Type B pancreatic cell (in vitro differentiated cells): ENCODE results near the gene GRIA1. TPM values are rescaled to one million over a fixed set of nuclear protein-coding genes. Genes with fewer than 3 reads are reported as not detected.

Experiments used
- DNase-seq: peaks from one replicate; pipeline ENCODE4 v3.0.0; 2021; ENCODE audit warnings: mixed read lengths; ENCODE audit not compliant: unreplicated experiment; ENCODE audit errors: extremely low spot score
- H3K27ac Mint-ChIP-seq: 2 replicates; pipeline ENCODE4 v1.8.0; 2021; ENCODE audit warnings: mild to moderate bottlenecking, mixed read lengths
- H3K27me3 Mint-ChIP-seq: 2 replicates; pipeline ENCODE4 v1.8.0; 2021; ENCODE audit warnings: mixed read lengths
- H3K36me3 Mint-ChIP-seq: 2 replicates; pipeline ENCODE4 v1.8.0; 2021; ENCODE audit warnings: mixed read lengths
- H3K4me1 Mint-ChIP-seq: one replicate; pipeline ENCODE4 v1.8.0; 2021; ENCODE audit warnings: mixed read lengths; ENCODE audit not compliant: unreplicated experiment
- H3K4me3 Mint-ChIP-seq: 2 replicates; pipeline ENCODE4 v1.8.0; 2021; ENCODE audit warnings: mild to moderate bottlenecking, mixed read lengths
- H3K9me3 Mint-ChIP-seq: 2 replicates; pipeline ENCODE4 v1.8.0; 2021; ENCODE audit warnings: mixed read lengths
- CTCF ChIP-seq: fragments of 200-600 bp; sonication (generic); conservative IDR thresholded peaks from 2 replicates; pipeline ENCODE4 v1.5.0; 2021; ENCODE audit warnings: antibody characterized with exemption, mild to moderate bottlenecking
- total RNA-seq: library from RNA; stranded (reverse); gene quantifications from 2 replicates; pipeline ENCODE4 v1.2.1, GENCODE V29; 2021; ENCODE audit warnings: low replicate concordance

The GRIA1 gene
- total RNA-seq, 1 donor from 2014 or later: 18.0 TPM

- DNase-seq: no peak
- Mint-ChIP-seq H3K27me3 (peaks cover 2% of the 10 kb centered on the region), H3K4me1 (peaks cover 13% of the 10 kb centered on the region), H3K9me3 (peaks cover 5% of the 10 kb centered on the region), H3K27ac (no peak overlapping the region), H3K36me3 (no peaks in the 10 kb centered on the region), H3K4me3 (no peak overlapping the region)
- no peak for TF ChIP-seq CTCF
These were observed 164.2 kb downstream of the GRIA1 start for GRCh38 chr5:153654504-153655200.

DNA sequence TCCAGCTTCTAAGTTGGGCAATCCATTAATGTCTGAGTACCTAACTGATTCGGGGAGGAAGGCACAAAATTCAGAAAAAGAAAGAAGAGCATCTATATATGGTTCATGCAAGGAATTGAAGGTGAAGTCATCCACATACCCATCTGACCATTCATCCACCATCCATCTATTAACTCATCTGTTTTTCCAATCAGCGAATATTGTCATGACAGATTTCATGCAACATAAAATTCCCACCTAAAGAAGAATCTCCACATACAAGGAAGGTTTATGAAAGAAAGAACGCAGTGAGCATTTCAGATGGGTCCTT, 164.7 kb downstream of the GRIA1 start:
- TF ChIP-seq CTCF: no peak

GRCh38 chr5:153658149-153658548, 167.7 kb downstream of the GRIA1 start:
- Mint-ChIP-seq H3K27me3 (peaks cover 2% of the 10 kb centered on the region), H3K4me3 (no peak overlapping the region), H3K9me3 (peaks cover 5% of the 10 kb centered on the region), H3K27ac (no peak overlapping the region), H3K4me1 (peaks cover 20% of the 10 kb centered on the region), H3K36me3 (no peaks in the 10 kb centered on the region)
- TF ChIP-seq CTCF: no peak
- DNase-seq: no peak

More for the DNA sequence above, 164.7 kb downstream of the GRIA1 start:
- Mint-ChIP-seq H3K36me3 (no peaks in the 10 kb centered on the region), H3K27ac (no peak overlapping the region), H3K9me3 (peaks cover 5% of the 10 kb centered on the region), H3K27me3 (peaks cover 2% of the 10 kb centered on the region), H3K4me3 (no peak overlapping the region), H3K4me1 (peaks cover 13% of the 10 kb centered on the region)
- no peak for DNase-seq

DNA sequence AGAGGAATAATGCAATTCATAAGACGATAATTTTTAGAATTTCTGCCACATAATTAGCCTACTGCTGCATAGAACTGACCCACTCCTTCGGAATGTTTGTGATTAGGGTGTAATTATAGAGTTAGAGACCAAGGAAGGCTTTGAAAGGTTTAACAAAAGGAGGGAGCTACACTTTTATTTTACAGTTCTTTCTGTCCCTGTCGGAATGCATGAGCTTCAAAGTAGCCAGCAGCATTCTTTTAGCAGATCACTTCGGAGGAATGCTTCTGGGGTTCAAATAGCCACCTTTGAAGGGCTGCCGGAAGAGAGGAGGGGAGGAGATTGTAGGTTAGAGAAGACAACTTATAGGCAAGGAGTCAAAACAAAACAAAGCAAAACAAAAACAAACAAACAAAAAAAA, 168.1 kb downstream of the GRIA1 start:
- Mint-ChIP-seq H3K9me3 (peaks cover 5% of the 10 kb centered on the region), H3K27me3 (peaks cover 2% of the 10 kb centered on the region), H3K4me3 (no peak overlapping the region), H3K36me3 (no peaks in the 10 kb centered on the region), H3K27ac (no peak overlapping the region), H3K4me1 (peaks cover 20% of the 10 kb centered on the region)
- TF ChIP-seq CTCF: no peak
- no peak for DNase-seq

- H3K4me1 Mint-ChIP-seq: peaks cover 20% of the 10 kb centered on the region
- H3K36me3 Mint-ChIP-seq: no peaks in the 10 kb centered on the region
- DNase-seq: no peak
- TF ChIP-seq CTCF: no peak
- H3K27me3 Mint-ChIP-seq: peaks cover 2% of the 10 kb centered on the region
- no peak overlapping the region for H3K4me3 Mint-ChIP-seq
- H3K9me3 Mint-ChIP-seq: peaks cover 5% of the 10 kb centered on the region
- H3K27ac Mint-ChIP-seq: no peak overlapping the region
These were observed 168.7 kb downstream of the GRIA1 start for GRCh38 chr5:153659039-153659736.
